HG03442 (cell line): Measurements from ENCODE around the gene SYT9.
"Not testable (repeated sequence)": the region's sequence is repeated elsewhere in the genome, so short reads cannot be mapped to it uniquely, and the experiment has no call there.

ENCODE experiments used
- ATAC-seq: cut with Tn5 transposase; IDR thresholded peaks from one replicate; pipeline ENCODE4 v1.9.1; 2021; ENCODE audit warnings: mild to moderate bottlenecking, moderate library complexity; ENCODE audit not compliant: unreplicated experiment

SYT9 gene

DNA sequence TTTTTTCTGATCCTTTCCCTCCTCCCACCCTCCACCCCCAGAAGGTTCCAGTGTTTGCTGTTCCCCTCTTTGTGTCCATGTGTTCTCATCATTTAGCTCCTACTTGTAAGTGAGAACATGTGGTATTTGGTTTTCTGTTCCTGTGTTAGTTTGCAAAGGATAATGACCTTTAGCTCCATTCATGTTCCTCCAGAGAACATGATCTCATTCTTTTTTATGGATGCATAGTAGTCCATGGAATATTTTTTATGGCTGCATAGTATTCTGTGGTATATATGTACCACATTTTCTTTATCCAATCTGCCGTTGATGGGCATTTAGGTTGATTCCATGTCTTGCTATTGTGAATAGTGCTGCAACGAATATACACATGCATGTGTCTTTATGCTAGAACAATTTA lies 83.7 kb downstream of the SYT9 start:
- not testable (repeated sequence) for ATAC-seq

GRCh38 chr11:7341551-7341950 lies 89.8 kb downstream of the SYT9 start:
- ATAC-seq, result no peak

- ATAC-seq, result no peak
These were observed 96.1 kb downstream of the SYT9 start for GRCh38 chr11:7347611-7348431.

DNA sequence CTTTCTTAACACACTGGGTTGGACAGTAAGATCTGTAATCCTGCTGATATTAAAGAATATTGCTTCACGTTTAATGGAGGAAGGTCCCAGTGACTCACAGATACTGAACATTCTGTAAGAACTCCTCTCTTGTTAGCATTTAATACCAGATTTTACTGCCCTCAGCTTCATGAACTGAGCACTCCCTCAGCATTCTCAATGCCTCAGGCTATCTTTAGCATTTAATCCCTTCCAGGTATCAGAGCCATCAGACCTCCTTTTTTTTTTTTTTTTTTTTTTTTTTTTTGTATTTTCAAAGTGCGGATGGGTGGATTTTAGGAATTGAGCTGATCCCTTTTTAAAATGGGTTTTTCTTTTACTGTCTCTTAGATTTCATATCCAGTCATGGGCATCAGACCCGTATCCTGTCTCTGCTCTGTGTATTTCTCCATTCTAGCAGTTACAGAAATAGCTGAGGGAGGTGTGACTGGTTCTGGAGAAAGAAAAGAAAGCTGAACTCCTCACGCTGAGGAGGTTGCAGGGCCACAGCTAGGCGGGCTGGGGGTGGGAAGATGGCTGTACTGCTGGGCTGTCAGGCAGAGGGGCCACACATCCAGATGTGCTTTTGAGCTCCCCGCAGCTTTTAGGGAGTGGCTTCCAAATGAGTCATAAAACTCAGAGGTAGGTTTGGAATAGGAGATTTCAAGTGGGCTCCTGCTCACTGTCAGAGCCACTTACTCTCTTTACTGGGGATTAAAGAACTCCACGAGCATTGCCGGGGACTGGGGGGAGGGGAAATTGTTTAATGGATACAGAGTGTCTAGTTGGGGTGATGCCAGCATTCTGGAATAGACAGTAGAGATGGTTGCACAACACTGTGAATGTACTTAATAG lies 97.0 kb downstream of the SYT9 start:
- no peak for ATAC-seq

DNA sequence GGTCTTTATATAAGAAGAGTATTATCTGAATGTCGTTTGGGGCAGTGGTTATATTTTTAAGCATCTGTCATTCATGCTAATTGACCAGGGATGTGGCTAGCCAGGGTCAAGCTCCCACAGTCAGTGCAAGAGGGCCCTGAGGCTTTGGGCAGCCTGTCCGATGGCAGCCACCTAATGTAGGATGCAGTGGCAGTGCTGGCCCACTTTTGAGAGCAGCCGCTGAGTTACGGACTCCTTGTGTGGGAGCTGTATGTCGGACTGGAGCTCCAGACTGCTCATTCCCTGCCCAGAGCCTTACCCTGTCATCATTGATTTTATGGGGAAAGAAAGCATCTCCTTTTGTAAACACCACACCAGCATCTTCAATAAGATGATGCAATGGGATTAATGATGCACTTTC lies 99.5 kb downstream of the SYT9 start:
- ATAC-seq, result no peak

GRCh38 chr11:7353100-7353499 lies 101.4 kb downstream of the SYT9 start:
- peak; percentile 64 for ATAC-seq

DNA sequence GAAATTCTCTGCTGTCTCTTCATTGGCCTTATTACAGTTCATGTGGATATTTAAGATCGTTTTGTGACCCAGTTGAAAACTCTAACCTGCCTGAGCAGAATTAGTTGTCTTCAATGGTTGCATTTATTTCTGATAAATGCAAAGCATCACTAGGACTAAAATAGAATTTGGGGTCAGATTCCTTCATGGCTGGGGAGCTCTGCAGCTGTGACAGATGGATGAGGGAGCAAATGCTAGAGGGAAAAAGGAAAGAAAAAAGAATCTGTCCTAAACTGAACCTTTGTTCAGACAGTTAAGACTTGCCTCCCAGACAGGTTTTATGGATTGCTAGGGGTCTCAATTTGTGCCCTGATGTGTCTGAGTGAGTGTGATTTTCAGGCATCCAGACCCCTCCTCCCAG lies 113.0 kb downstream of the SYT9 start:
- ATAC-seq, result no peak

- ATAC-seq, result no peak
These were observed 116.1 kb downstream of the SYT9 start for GRCh38 chr11:7367803-7368202.

GRCh38 chr11:7376386-7376785 lies 124.7 kb downstream of the SYT9 start:
- ATAC-seq, result no peak

DNA sequence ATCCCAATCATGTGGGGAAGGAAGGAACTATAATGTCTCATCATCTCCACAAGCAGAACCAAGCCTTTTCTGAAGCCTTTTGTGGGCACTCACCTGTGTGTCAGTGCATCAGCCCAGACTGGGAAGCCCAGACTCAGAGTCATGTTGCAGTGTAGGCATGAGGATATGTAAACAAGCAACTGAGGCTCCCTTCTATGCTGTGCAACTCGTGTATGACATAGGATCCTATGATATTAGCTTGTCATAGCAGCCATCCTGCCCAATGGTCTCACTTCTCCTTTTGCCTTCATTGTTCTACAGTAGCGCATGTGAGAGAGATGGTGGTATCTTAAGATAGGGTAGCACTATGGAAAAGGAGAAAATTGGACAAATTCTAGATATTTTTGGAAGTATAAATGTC lies 130.2 kb downstream of the SYT9 start:
- ATAC-seq, result peak; percentile 73

- ATAC-seq, result no peak
These were observed 131.7 kb downstream of the SYT9 start for GRCh38 chr11:7383406-7383805.

DNA sequence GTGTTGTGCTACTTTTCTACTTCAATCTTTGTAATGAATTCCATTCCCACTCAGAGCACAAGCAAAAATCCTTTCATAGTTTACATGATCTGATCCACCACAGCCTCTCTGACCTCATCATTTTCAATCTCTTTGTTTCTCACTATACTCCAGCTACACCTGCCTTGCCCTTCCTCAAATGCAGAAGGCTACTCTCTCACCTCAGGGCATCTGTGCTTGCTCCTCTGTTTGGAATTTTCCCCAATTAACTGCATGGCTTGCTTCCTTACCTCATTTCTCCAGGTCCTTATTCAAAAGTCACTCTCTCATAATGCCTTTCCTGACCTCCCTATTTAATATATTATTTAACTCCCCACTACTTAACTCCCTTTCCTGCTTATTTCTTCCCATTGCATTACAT lies 133.0 kb downstream of the SYT9 start:
- no peak for ATAC-seq

GRCh38 chr11:7385532-7385931 lies 133.8 kb downstream of the SYT9 start:
- ATAC-seq, result no peak

DNA sequence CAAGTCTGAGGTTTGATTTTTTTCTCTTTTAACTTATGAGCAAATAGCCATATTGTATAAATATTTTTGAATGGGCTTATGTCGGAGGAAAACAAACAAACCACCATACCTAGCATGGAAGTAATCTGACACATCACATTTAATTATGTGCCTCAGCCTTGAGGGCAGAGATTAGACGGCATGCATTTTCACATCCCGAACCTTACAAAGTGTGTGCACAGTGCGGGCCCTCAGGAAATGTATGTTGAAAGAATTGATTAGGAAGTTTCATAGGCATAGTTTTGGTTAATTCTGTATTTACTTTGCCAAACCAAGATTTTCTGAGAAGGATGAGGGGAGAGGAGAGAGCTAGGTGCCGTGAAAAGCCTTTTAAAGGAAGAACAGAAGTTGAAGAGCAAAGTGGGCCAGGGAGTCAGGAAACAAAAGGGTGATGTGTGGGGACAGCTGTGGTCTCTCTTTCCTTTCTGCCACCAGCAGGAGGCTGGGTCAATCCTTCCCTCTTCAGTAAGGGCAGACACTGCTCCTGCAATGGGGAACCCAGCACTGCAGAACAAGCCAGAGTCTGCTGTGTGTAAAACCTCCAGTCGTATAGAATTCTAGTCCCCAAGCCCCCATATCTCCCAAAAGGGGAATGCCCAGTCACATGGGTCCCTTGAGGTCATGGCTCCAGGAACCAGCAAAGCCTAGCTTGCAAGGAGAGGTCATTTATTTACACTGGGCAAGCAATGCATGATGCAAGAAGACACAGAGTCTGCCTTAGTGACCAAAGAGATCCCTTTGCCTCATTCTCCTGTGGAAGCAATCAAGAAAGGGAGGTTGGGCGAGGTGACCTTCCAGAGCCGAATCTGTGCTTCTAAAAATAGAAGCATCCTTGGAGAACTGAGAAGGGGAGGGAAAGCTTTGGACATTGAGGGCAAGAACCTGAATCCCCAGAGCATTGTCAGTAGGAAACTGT lies 162.5 kb downstream of the SYT9 start:
- ATAC-seq, result no peak

DNA sequence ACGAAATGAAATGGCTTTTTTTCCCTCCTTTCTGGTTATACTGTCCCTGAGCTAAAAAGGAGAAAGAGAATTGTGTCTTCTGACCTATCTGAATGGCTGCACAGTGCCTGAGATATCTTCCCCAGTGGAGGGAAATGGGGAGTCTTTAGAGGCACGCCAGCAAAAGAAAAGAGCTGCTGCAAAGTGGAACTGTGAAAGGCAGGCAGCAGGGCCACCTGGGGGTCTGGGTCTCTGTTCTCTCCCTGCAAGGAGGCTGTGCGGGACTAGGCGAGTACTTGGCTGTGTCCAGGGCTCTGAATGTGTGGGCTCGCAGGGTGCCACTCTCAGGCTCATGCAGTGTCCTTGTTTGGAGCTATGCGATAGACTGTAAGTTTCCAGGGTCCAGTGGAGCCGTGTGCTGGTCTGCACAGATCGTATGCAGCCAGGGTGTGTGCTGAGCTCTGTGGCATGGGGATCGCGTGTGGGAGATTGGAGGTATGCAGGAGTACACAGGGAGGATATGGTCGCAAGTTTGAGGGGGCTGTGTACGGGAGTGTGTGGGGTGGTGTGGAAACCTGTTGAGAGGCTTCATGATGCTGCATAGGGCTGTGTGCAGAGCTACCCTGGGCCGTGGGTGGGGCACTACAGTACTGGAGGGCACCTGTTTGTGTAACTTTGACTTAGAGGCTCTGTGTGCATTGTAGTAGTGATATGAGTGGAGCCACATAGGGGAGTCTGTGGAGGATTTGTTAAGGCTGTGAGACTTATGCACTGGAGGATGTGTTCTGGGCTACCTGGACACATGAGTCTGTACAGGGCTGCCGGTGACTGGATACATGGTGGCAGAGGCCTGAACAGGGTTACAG lies 163.5 kb downstream of the SYT9 start:
- ATAC-seq, result no peak

GRCh38 chr11:7416080-7416479 lies 164.4 kb downstream of the SYT9 start:
- ATAC-seq, result no peak

GRCh38 chr11:7417328-7417727 lies 165.6 kb downstream of the SYT9 start:
- ATAC-seq, result no peak

DNA sequence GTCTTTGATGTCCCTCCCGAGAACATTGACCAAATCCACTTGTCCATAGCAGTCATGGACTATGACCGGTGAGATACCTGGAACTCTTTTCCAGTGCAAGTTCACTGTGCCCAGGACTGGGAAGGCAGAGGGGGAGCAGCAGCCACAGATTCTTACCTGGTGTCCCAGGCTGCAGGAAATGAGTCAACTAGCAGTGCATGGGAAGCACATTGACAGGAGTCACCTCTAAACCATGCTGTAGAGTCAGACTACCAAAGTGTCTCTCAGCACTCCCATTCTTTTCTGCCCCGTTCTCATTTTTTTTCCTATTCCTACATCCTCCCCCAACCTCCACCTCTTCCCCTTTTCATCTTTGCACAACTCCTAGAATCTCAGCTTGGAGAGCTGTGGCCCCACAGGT lies 166.4 kb downstream of the SYT9 start:
- ATAC-seq, result no peak

DNA sequence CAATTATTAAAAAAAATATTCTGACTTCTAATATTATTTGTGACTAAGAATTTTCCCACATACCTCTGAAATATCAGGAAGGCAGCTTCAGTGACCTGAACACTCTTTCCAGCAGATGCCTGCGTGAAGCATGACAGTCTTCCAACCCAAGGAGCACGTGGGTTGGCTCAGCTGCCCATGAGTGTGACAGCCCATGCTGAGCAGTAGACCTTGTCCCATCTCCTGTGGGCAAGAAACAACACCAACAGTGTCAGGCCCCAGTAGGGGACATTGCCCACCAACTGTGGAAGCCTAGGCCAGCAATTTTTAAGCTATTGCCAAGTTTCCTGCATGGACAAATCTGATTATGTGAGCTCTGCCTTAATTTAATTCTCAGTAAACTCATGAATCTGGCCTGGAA lies 167.2 kb downstream of the SYT9 start:
- ATAC-seq, result no peak

- no peak for ATAC-seq
These were observed 169.4 kb downstream of the SYT9 start for GRCh38 chr11:7421136-7421535.
